HEK293 (cell line): Measurements from ENCODE around the gene EBP.

Experiments
- EGR2 ChIP-seq: fragments of 450-650 bp; formaldehyde crosslinking; IDR thresholded peaks from 2 replicates; pipeline ENCODE4 v1.5.1; 2016; ENCODE audit warnings: low read depth, missing biosample characterization, missing genetic modification characterization
- GFI1B ChIP-seq: fragments of 450-650 bp; formaldehyde crosslinking; IDR thresholded peaks from 2 replicates; pipeline ENCODE4 v1.5.1; 2016; ENCODE audit warnings: missing biosample characterization, missing genetic modification characterization
- GLIS1 ChIP-seq: fragments of 450-650 bp; formaldehyde crosslinking; IDR thresholded peaks from 2 replicates; pipeline ENCODE4 v1.5.1; 2016; ENCODE audit warnings: missing biosample characterization, missing genetic modification characterization
- SP2 ChIP-seq: fragments of 450-650 bp; formaldehyde crosslinking; IDR thresholded peaks from 2 replicates; pipeline ENCODE4 v1.5.1; 2016; ENCODE audit warnings: missing biosample characterization, missing genetic modification characterization
- ZBTB1 ChIP-seq: fragments of 450-650 bp; formaldehyde crosslinking; IDR thresholded peaks from 2 replicates; pipeline ENCODE4 v1.5.1; 2016; ENCODE audit warnings: missing biosample characterization, missing genetic modification characterization
- ZBTB49 ChIP-seq: fragments of 450-650 bp; formaldehyde crosslinking; IDR thresholded peaks from 2 replicates; pipeline ENCODE4 v1.5.1; 2016; ENCODE audit warnings: missing biosample characterization, missing genetic modification characterization, low read depth
- ZNF221 ChIP-seq: fragments of 450-650 bp; formaldehyde crosslinking; IDR thresholded peaks from 2 replicates; pipeline ENCODE4 v1.5.1; 2017; ENCODE audit warnings: missing biosample characterization, missing genetic modification characterization, borderline replicate concordance
- ZNF223 ChIP-seq: fragments of 450-650 bp; formaldehyde crosslinking; IDR thresholded peaks from 2 replicates; pipeline ENCODE4 v1.5.1; 2016; ENCODE audit warnings: missing biosample characterization, missing genetic modification characterization
- ZNF274 ChIP-seq, 2 experiments: fragments of 200-500 bp in 1 of 2; fragments of 450-650 bp in 1 of 2; sonication (Bioruptor generic) in 1 of 2; formaldehyde crosslinking in 1 of 2; IDR thresholded peaks; 2 replicates each; pipeline versions ENCODE4 v1.5.1 to v1.6.1; 2014 to 2016; ENCODE audit warnings: borderline replicate concordance in 1 of 2, inconsistent platforms in 1 of 2, low read length in 1 of 2, missing biosample characterization in 1 of 2, missing genetic modification characterization in 1 of 2
- ZNF354C ChIP-seq: fragments of 450-650 bp; formaldehyde crosslinking; IDR thresholded peaks from 2 replicates; pipeline ENCODE4 v1.5.1; 2016; ENCODE audit warnings: missing biosample characterization, missing genetic modification characterization, low read depth, borderline replicate concordance
- ZNF37A ChIP-seq: fragments of 450-650 bp; IDR thresholded peaks from 2 replicates; pipeline ENCODE4 v1.5.1; 2018; ENCODE audit warnings: missing biosample characterization, missing genetic modification characterization
- ZNF426 ChIP-seq: fragments of 450-650 bp; formaldehyde crosslinking; IDR thresholded peaks from 2 replicates; pipeline ENCODE4 v1.5.1; 2017; ENCODE audit warnings: missing biosample characterization, missing genetic modification characterization, mild to moderate bottlenecking, inconsistent platforms, moderate library complexity
- ZNF433 ChIP-seq: fragments of 450-650 bp; formaldehyde crosslinking; IDR thresholded peaks from 2 replicates; pipeline ENCODE4 v1.5.1; 2016; ENCODE audit warnings: missing biosample characterization, missing genetic modification characterization, low read depth
- ZNF549 ChIP-seq: fragments of 450-650 bp; IDR thresholded peaks from 2 replicates; pipeline ENCODE4 v1.5.1; 2018; ENCODE audit warnings: missing biosample characterization, missing genetic modification characterization, mild to moderate bottlenecking, inconsistent platforms, moderate library complexity
- ZNF555 ChIP-seq: fragments of 450-650 bp; formaldehyde crosslinking; conservative IDR thresholded peaks from 2 replicates; pipeline ENCODE4 v1.5.1; 2017; ENCODE audit warnings: missing biosample characterization, mild to moderate bottlenecking, missing genetic modification characterization, inconsistent platforms
- ZNF558 ChIP-seq: fragments of 450-650 bp; formaldehyde crosslinking; IDR thresholded peaks from 2 replicates; pipeline ENCODE4 v1.5.1; 2016; ENCODE audit warnings: missing biosample characterization, missing genetic modification characterization
- ZNF560 ChIP-seq: fragments of 450-650 bp; formaldehyde crosslinking; IDR thresholded peaks from 2 replicates; pipeline ENCODE4 v1.5.1; 2017; ENCODE audit warnings: missing biosample characterization, missing genetic modification characterization, borderline replicate concordance
- ZNF571 ChIP-seq: fragments of 450-650 bp; formaldehyde crosslinking; IDR thresholded peaks from 2 replicates; pipeline ENCODE4 v1.5.0; 2017; ENCODE audit warnings: missing biosample characterization, missing genetic modification characterization
- ZNF585B ChIP-seq: fragments of 450-650 bp; formaldehyde crosslinking; IDR thresholded peaks from 2 replicates; pipeline ENCODE4 v1.5.1; 2016; ENCODE audit warnings: missing biosample characterization, missing genetic modification characterization
- ZNF596 ChIP-seq: fragments of 450-650 bp; IDR thresholded peaks from 2 replicates; pipeline ENCODE4 v1.5.0; 2018; ENCODE audit warnings: missing biosample characterization, mild to moderate bottlenecking, missing genetic modification characterization, moderate library complexity
- ZNF658 ChIP-seq: fragments of 450-650 bp; formaldehyde crosslinking; IDR thresholded peaks from 2 replicates; pipeline ENCODE4; 2016; ENCODE audit warnings: missing biosample characterization, missing genetic modification characterization
- ZNF660 ChIP-seq: fragments of 450-650 bp; IDR thresholded peaks from 2 replicates; pipeline ENCODE4 v1.5.1; 2018; ENCODE audit warnings: missing biosample characterization, mild to moderate bottlenecking, missing genetic modification characterization
- ZNF692 ChIP-seq: fragments of 450-650 bp; formaldehyde crosslinking; IDR thresholded peaks from 2 replicates; pipeline ENCODE4 v1.5.1; 2016; ENCODE audit warnings: missing biosample characterization, missing genetic modification characterization
- ZNF747 ChIP-seq: fragments of 450-650 bp; formaldehyde crosslinking; IDR thresholded peaks from 2 replicates; pipeline ENCODE4 v1.5.1; 2016; ENCODE audit warnings: missing biosample characterization, missing genetic modification characterization
- ZNF785 ChIP-seq: fragments of 450-650 bp; formaldehyde crosslinking; IDR thresholded peaks from 2 replicates; pipeline ENCODE4 v1.5.1; 2016; ENCODE audit warnings: missing biosample characterization, missing genetic modification characterization
- ZNF837 ChIP-seq: fragments of 450-650 bp; formaldehyde crosslinking; IDR thresholded peaks from 2 replicates; pipeline ENCODE4 v1.5.1; 2016; ENCODE audit warnings: missing biosample characterization, missing genetic modification characterization
- TF ChIP-seq, protein P1 (sequence below): fragments of 450-650 bp; formaldehyde crosslinking; IDR thresholded peaks from 2 replicates; pipeline ENCODE4 v1.5.1; 2016; ENCODE audit warnings: missing biosample characterization, missing genetic modification characterization
- TF ChIP-seq, protein P2 (sequence below): fragments of 450-650 bp; formaldehyde crosslinking; IDR thresholded peaks from 2 replicates; pipeline ENCODE4 v1.5.1; 2017; ENCODE audit warnings: missing biosample characterization, missing genetic modification characterization
- TF ChIP-seq, protein P3 (sequence below): fragments of 450-650 bp; formaldehyde crosslinking; IDR thresholded peaks from 2 replicates; pipeline ENCODE4 v1.5.1; 2016; ENCODE audit warnings: missing biosample characterization, missing genetic modification characterization
- TF ChIP-seq, protein P4 (sequence below): fragments of 450-650 bp; formaldehyde crosslinking; IDR thresholded peaks from 2 replicates; pipeline ENCODE4; 2016; ENCODE audit warnings: missing biosample characterization, missing genetic modification characterization

EBP gene

DNA sequence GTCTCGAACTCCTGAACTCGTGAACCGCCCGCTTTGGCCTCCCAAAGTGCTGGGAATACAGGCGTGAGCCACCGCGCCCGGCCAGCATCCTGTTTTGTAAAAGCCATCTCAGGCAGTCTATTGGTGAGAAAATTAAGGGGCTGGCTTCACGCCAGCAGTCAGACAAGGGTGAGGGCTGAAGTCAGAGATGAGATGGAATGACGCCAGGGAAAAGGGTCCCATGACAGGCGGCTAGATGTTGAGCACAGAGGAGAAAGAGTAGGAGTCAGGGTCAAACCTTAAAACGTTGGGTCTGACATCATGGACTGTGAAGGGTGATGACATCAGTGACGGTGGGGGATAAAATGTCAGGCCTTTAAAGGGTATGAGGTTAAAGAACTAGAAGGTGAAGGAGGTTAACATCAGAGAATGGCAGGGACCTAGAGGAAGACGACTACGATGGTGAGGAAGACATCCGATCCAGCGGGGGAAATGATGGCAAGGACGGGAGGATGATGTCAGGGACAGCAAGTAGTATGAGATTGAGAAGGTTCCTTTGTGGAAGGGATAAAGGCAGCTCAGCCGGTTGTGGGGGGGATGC lies 52.2 kb downstream of the EBP start (continued):
- peak; percentile 18; the same call in 1 of the 2 replicates for TF ChIP-seq ZNF558 (tag by site-specific recombination)
- TF ChIP-seq ZNF658 (tag by site-specific recombination) = no peak
- no peak for TF ChIP-seq GFI1B (tag by site-specific recombination)
- no peak for TF ChIP-seq ZNF571 (tag by site-specific recombination)
- TF ChIP-seq ZNF221 (tag by site-specific recombination) = no peak
- TF ChIP-seq ZNF785 (tag by site-specific recombination) = 0 out of 2 replicates have a peak, but pooled peaks have one; percentile 14
- TF ChIP-seq, protein P1, sequence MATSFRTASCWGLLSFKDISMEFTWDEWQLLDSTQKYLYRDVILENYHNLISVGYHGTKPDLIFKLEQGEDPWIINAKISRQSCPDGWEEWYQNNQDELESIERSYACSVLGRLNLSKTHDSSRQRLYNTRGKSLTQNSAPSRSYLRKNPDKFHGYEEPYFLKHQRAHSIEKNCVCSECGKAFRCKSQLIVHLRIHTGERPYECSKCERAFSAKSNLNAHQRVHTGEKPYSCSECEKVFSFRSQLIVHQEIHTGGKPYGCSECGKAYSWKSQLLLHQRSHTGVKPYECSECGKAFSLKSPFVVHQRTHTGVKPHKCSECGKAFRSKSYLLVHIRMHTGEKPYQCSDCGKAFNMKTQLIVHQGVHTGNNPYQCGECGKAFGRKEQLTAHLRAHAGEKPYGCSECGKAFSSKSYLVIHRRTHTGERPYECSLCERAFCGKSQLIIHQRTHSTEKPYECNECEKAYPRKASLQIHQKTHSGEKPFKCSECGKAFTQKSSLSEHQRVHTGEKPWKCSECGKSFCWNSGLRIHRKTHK = no peak
- TF ChIP-seq ZNF837 (tag by site-specific recombination) = no peak
- TF ChIP-seq ZNF585B (tag by site-specific recombination) = no peak
- TF ChIP-seq ZNF596 (tag by site-specific recombination) = no peak
- no peak for TF ChIP-seq ZNF433 (tag by site-specific recombination)
- peak; percentile 75 for TF ChIP-seq ZNF692 (tag by site-specific recombination)
- no peak for TF ChIP-seq EGR2 (tag by site-specific recombination)
- TF ChIP-seq ZNF555 (tag by site-specific recombination) = no peak
- no peak for TF ChIP-seq ZNF274 (IDR thresholded peaks at IDR 0.05; ENCODE audit: low read length)
- TF ChIP-seq ZNF274 (tag by site-specific recombination; IDR thresholded peaks at IDR 0.05; ENCODE audit: borderline replicate concordance) = no peak
- TF ChIP-seq SP2 (tag by site-specific recombination) = no peak
- no peak for TF ChIP-seq ZNF560
- TF ChIP-seq, protein P2, sequence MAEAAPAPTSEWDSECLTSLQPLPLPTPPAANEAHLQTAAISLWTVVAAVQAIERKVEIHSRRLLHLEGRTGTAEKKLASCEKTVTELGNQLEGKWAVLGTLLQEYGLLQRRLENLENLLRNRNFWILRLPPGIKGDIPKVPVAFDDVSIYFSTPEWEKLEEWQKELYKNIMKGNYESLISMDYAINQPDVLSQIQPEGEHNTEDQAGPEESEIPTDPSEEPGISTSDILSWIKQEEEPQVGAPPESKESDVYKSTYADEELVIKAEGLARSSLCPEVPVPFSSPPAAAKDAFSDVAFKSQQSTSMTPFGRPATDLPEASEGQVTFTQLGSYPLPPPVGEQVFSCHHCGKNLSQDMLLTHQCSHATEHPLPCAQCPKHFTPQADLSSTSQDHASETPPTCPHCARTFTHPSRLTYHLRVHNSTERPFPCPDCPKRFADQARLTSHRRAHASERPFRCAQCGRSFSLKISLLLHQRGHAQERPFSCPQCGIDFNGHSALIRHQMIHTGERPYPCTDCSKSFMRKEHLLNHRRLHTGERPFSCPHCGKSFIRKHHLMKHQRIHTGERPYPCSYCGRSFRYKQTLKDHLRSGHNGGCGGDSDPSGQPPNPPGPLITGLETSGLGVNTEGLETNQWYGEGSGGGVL = peak; percentile 90
- TF ChIP-seq ZNF549 = no peak
- no peak; the same call in 1 of the 2 replicates for TF ChIP-seq ZBTB1 (tag by site-specific recombination)
- TF ChIP-seq ZNF223 = no peak
- TF ChIP-seq, protein P3, sequence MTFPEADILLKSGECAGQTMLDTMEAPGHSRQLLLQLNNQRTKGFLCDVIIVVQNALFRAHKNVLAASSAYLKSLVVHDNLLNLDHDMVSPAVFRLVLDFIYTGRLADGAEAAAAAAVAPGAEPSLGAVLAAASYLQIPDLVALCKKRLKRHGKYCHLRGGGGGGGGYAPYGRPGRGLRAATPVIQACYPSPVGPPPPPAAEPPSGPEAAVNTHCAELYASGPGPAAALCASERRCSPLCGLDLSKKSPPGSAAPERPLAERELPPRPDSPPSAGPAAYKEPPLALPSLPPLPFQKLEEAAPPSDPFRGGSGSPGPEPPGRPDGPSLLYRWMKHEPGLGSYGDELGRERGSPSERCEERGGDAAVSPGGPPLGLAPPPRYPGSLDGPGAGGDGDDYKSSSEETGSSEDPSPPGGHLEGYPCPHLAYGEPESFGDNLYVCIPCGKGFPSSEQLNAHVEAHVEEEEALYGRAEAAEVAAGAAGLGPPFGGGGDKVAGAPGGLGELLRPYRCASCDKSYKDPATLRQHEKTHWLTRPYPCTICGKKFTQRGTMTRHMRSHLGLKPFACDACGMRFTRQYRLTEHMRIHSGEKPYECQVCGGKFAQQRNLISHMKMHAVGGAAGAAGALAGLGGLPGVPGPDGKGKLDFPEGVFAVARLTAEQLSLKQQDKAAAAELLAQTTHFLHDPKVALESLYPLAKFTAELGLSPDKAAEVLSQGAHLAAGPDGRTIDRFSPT (tag by site-specific recombination) = no peak
- no peak; the same call in 1 of the 2 replicates for TF ChIP-seq ZNF354C (tag by site-specific recombination)
- TF ChIP-seq ZNF37A (tag by site-specific recombination) = no peak
- TF ChIP-seq GLIS1 (tag by site-specific recombination) = peak; percentile 36
- TF ChIP-seq ZNF426 (tag by site-specific recombination) = no peak
- TF ChIP-seq ZBTB49 = no peak
- TF ChIP-seq ZNF660 (tag by site-specific recombination) = no peak; the same call in 1 of the 2 replicates
- TF ChIP-seq, protein P4, sequence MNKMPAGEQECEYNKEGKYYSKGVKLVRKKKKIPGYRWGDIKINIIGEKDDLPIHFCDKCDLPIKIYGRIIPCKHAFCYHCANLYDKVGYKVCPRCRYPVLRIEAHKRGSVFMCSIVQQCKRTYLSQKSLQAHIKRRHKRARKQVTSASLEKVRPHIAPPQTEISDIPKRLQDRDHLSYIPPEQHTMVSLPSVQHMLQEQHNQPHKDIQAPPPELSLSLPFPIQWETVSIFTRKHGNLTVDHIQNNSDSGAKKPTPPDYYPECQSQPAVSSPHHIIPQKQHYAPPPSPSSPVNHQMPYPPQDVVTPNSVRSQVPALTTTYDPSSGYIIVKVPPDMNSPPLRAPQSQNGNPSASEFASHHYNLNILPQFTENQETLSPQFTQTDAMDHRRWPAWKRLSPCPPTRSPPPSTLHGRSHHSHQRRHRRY (tag by site-specific recombination) = no peak
- TF ChIP-seq ZNF747 (tag by site-specific recombination) = no peak
